SK-N-SH (cell line): ENCODE results near the gene CUEDC1.

Experiments
- CTCF ChIP-seq: fragments of 200-600 bp; sonication (generic); IDR thresholded peaks from 2 replicates; pipeline ENCODE4 v1.6.1; 2017; ENCODE audit warnings: antibody characterized with exemption, mild to moderate bottlenecking, moderate library complexity
- FOXM1 ChIP-seq: IDR thresholded peaks from 2 replicates; pipeline ENCODE4 v1.4.0; 2012; ENCODE audit warnings: low read depth, mild to moderate bottlenecking
- GABPA ChIP-seq: IDR thresholded peaks from 2 replicates; pipeline ENCODE4 v1.4.0; 2012; ENCODE audit warnings: low read depth, mild to moderate bottlenecking
- GATA2 ChIP-seq: sonication (generic); formaldehyde crosslinking; IDR thresholded peaks from 2 replicates; pipeline ENCODE4 v1.5.0; 2020; ENCODE audit warnings: mild to moderate bottlenecking, missing genetic modification reagents
- MAX ChIP-seq: IDR thresholded peaks from 2 replicates; pipeline ENCODE4 v1.4.0; 2012; ENCODE audit warnings: low read depth
- MEF2A ChIP-seq: IDR thresholded peaks from 2 replicates; pipeline ENCODE4 v1.4.0; 2012; ENCODE audit warnings: low read depth, borderline replicate concordance
- REST ChIP-seq: IDR thresholded peaks from 2 replicates; pipeline ENCODE4 v1.6.1; 2012; ENCODE audit warnings: mild to moderate bottlenecking, low read depth, low read length, moderate library complexity
- RFX5 ChIP-seq: IDR thresholded peaks from 2 replicates; pipeline ENCODE4 v1.6.1; 2012; ENCODE audit warnings: mild to moderate bottlenecking, improper control_type of control experiment, low read length
- TAF1 ChIP-seq: IDR thresholded peaks from 2 replicates; pipeline ENCODE4 v1.6.1; 2012; ENCODE audit warnings: low read depth, mild to moderate bottlenecking, low read length, moderate library complexity, borderline replicate concordance
- TCF12 ChIP-seq: IDR thresholded peaks from 2 replicates; pipeline ENCODE4 v1.4.0; 2012
- USF2 ChIP-seq: fragments of 150-350 bp; IDR thresholded peaks from 2 replicates; pipeline ENCODE4 v1.6.1; 2017; ENCODE audit warnings: antibody characterized with exemption, low read length, low read depth, borderline replicate concordance
- ZBTB33 ChIP-seq: IDR thresholded peaks from 2 replicates; pipeline ENCODE4 v1.4.0; 2012; ENCODE audit warnings: low read depth, borderline replicate concordance

- no peak for TF ChIP-seq ZBTB33
- no peak for TF ChIP-seq CTCF
- TF ChIP-seq TAF1: no peak
- TF ChIP-seq USF2: no peak
- TF ChIP-seq REST: no peak
- TF ChIP-seq TCF12: no peak
- no peak for TF ChIP-seq FOXM1
- no peak for TF ChIP-seq MAX
- TF ChIP-seq MEF2A: no peak
- no peak for TF ChIP-seq GABPA
- no peak for TF ChIP-seq GATA2
- TF ChIP-seq RFX5: no peak
Observed at GRCh38 chr17:57983446-57983845, 28.2 kb upstream of the CUEDC1 start.
